K562 (cell line): Measurements from ENCODE around the gene BCAS3. TPM values are rescaled to one million over a fixed set of nuclear protein-coding genes. Genes with fewer than 3 reads are reported as not detected.

Experiments used
- ATAC-seq: fragments of 200-7000 bp; cut with Tn5 transposase; 3 replicates; pipeline ENCODE4 v1.9.1; 2020; ENCODE audit warnings: moderate library complexity
- BruUV-seq: library from RNA; stranded (reverse); fragments of 400-500 nt; replicated peaks from 2 replicates; lab custom pipeline; 2021; lab: Mats Ljungman, UMichigan
- CTCF ChIA-PET: fragments of 300-600 bp; formaldehyde crosslinking; extraction: SDS; loops from one replicate; lab custom pipeline; 2021; ENCODE audit warnings: low intra/inter-chr PET ratio; lab: Yijun Ruan, JAX
- POLR2A ChIA-PET: fragments of 300-600, 350-650 bp; sonication (Branson Sonifier 250); formaldehyde crosslinking; extraction: SDS; loops from one replicate; lab custom pipeline; 2021; ENCODE audit warnings: antibody characterized with exemption, inconsistent platforms; lab: Yijun Ruan, JAX
- DNase-seq, 4 experiments: peaks; one replicate each; pipeline versions ENCODE4 v3.0.0 to v3.0.0-alpha.2; 2011 to 2018; ENCODE audit warnings: low spot score in 3 of 4, mixed read lengths in 3 of 4; ENCODE audit errors: extremely low read depth in 1 of 4
- FAIRE-seq: peaks from 2 replicates; lab custom pipeline; 2011; peaks lifted over from hg19 to GRCh38; lab: Jason Lieb, UNC
- H2AFZ ChIP-seq: 2 replicates; pipeline ENCODE4 v1.6.0; 2011; ENCODE audit warnings: low read depth, low read length, control low read depth, inconsistent platforms
- H3K27ac ChIP-seq: fragments of 200-600 bp; 3 replicates; pipeline ENCODE4 v1.8.0; 2011; ENCODE audit warnings: low read depth, mild to moderate bottlenecking, control low read depth, inconsistent platforms, low read length, moderate library complexity, mixed read lengths; ENCODE audit errors: extremely low read depth
- H3K27me3 ChIP-seq, 2 experiments: fragments of 300-600 bp in 1 of 2; 2 replicates in 1 of 2; 3 replicates in 1 of 2; pipeline versions ENCODE4 v1.6.0 to v1.8.0; 2011; ENCODE audit warnings: inconsistent platforms in 2 of 2, low read length in 2 of 2, mild to moderate bottlenecking in 1 of 2, mixed read lengths in 1 of 2, moderate library complexity in 1 of 2; ENCODE audit not compliant: control insufficient read depth in 2 of 2, insufficient read depth in 2 of 2
- H3K36me3 ChIP-seq: fragments of 300-600 bp; 3 replicates; pipeline ENCODE4 v1.8.0; 2011; ENCODE audit warnings: mild to moderate bottlenecking, low read length, inconsistent platforms; ENCODE audit not compliant: control insufficient read depth, insufficient read depth
- H3K4me1 ChIP-seq, 2 experiments: fragments of 200-600 bp in 1 of 2; replicated peaks in 1 of 2; 2 replicates in 1 of 2; 3 replicates in 1 of 2; pipeline versions ENCODE4 v1.5.1 to v1.8.0; 2011; ENCODE audit warnings: inconsistent platforms in 2 of 2, low read length in 2 of 2, mild to moderate bottlenecking in 1 of 2, mixed read lengths in 1 of 2, moderate library complexity in 1 of 2; ENCODE audit not compliant: control insufficient read depth in 2 of 2, insufficient read depth in 2 of 2
- H3K4me2 ChIP-seq: 2 replicates; pipeline ENCODE4 v1.6.1; 2011; ENCODE audit warnings: low read length, control low read depth, inconsistent platforms, mixed read lengths; ENCODE audit not compliant: insufficient read depth
- H3K4me3 ChIP-seq: fragments of 200-600 bp; sonication (generic), shearing (Covaris generic); 2 replicates; pipeline ENCODE4 v1.5.1; 2016; ENCODE audit warnings: control low read depth, inconsistent platforms
- H3K79me2 ChIP-seq: fragments of 200-600 bp; 3 replicates; pipeline ENCODE4 v1.8.0; 2011; ENCODE audit warnings: low read length, inconsistent platforms; ENCODE audit not compliant: control insufficient read depth, insufficient read depth
- H3K9ac ChIP-seq, 2 experiments: 2 replicates each; pipeline versions ENCODE4 v1.6.0 to v1.6.1; 2011; ENCODE audit warnings: low read depth in 2 of 2, low read length in 2 of 2, control low read depth in 1 of 2, inconsistent platforms in 1 of 2, mild to moderate bottlenecking in 1 of 2, mixed read lengths in 1 of 2; ENCODE audit not compliant: insufficient read depth in 1 of 2
- H3K9me1 ChIP-seq: one replicate; pipeline ENCODE4 v1.6.0; 2011; ENCODE audit warnings: inconsistent platforms, mild to moderate bottlenecking, low read length, moderate library complexity; ENCODE audit not compliant: control insufficient read depth, insufficient read depth
- H3K9me3 ChIP-seq: replicated peaks from 2 replicates; pipeline ENCODE4 v1.5.1; 2011; ENCODE audit warnings: low read depth, low read length, inconsistent platforms; ENCODE audit not compliant: control insufficient read depth, insufficient read depth
- H4K20me1 ChIP-seq: replicated peaks from 2 replicates; pipeline ENCODE4 v1.6.1; 2011; ENCODE audit warnings: low read length, inconsistent platforms, mixed read lengths; ENCODE audit not compliant: control insufficient read depth, insufficient read depth
- C11orf30 ChIP-seq: fragments of 450-650 bp; IDR thresholded peaks from 2 replicates; pipeline ENCODE4 v1.6.1; 2016; ENCODE audit warnings: low read depth, mild to moderate bottlenecking
- CTCF ChIP-seq, 3 experiments: IDR thresholded peaks in 2 of 3; conservative IDR thresholded peaks in 1 of 3; 2 replicates each; pipeline ENCODE4 v1.5.1; 2011 to 2012; ENCODE audit warnings: low read length in 3 of 3, mild to moderate bottlenecking in 3 of 3, control low read depth in 2 of 3, improper control_type of control experiment in 1 of 3, inconsistent platforms in 1 of 3, low read depth in 1 of 3, mixed read lengths in 1 of 3, moderate library complexity in 1 of 3; ENCODE audit not compliant: insufficient read depth in 2 of 3
- NCOR1 ChIP-seq: fragments of 450-650 bp; IDR thresholded peaks from 2 replicates; pipeline ENCODE4 v1.6.1; 2016; ENCODE audit warnings: mild to moderate bottlenecking, moderate library complexity
- NFE2 ChIP-seq: IDR thresholded peaks from 2 replicates; pipeline ENCODE4 v1.6.1; 2014; ENCODE audit warnings: antibody characterized with exemption, low read depth
- ZBTB7A ChIP-seq: IDR thresholded peaks from 2 replicates; pipeline ENCODE4 v1.6.1; 2011; ENCODE audit warnings: low read depth, mild to moderate bottlenecking, low read length, moderate library complexity, borderline replicate concordance; ENCODE audit not compliant: control insufficient read depth
- ZNF121 ChIP-seq: sonication (generic); formaldehyde crosslinking; conservative IDR thresholded peaks from 2 replicates; pipeline ENCODE4 v1.8.0; 2022; ENCODE audit warnings: missing genetic modification reagents
- ZNF274 ChIP-seq: IDR thresholded peaks from 2 replicates; pipeline ENCODE4 v1.6.1; 2011; ENCODE audit warnings: low read depth, mild to moderate bottlenecking, low read length, moderate library complexity, borderline replicate concordance
- WGBS: fragments of 100-300 bp; shearing (Covaris generic); methylation state at CpG from one replicate; pipeline ENCODE4 v1.1.6; 2016; ENCODE audit warnings: low coverage, mixed read lengths; ENCODE audit not compliant: insufficient coverage; ENCODE audit errors: missing lambda C conversion rate; 5-methylcytosine and 5-hydroxymethylcytosine counted together
- in situ Hi-C: fragments of 300-500 bp; cut with MboI; formaldehyde crosslinking; loops from 4 replicates; pipeline ENCODE4 v1.15.0; 2018; ENCODE audit warnings: inconsistent platforms, mixed read lengths
- intact Hi-C: fragments of 100-400 bp; cut with micrococcal nuclease; formaldehyde crosslinking; loops from 2 replicates; pipeline ENCODE4 v1.14.2; 2022
- polyA plus RNA-seq, 8 experiments: library from polyadenylated mRNA; depleted of rRNA in 4 of 8; stranded (reverse) in 5 of 8; unstranded in 3 of 8; fragments of >200 nt; fragmentation: Nextera tagmentation in 2 of 8; fragmentation: Illumina TruSeq in 1 of 8; extraction: Ambion mirVana in 2 of 8; extraction: Trizol in 1 of 8; gene quantifications; 2 replicates each; pipeline versions ENCODE4 v1.2.1 to v1.2.3, GENCODE V29; 2011 to 2014; ENCODE audit warnings: inconsistent platforms in 1 of 8, missing spikeins in 1 of 8
- total RNA-seq, 7 experiments: library from RNA; depleted of rRNA in 6 of 7; stranded (reverse); fragments of >200 nt in 6 of 7; fragmentation: Illumina TruSeq in 2 of 7; extraction: Trizol in 2 of 7; gene quantifications; 2 replicates each; pipeline versions ENCODE4 v1.2.1 to v1.2.3, GENCODE V29; 2011 to 2021; ENCODE audit warnings: low replicate concordance in 1 of 7
- TF ChIP-seq, protein P1 (sequence below): sonication (generic); formaldehyde crosslinking; IDR thresholded peaks from 2 replicates; pipeline ENCODE4 v1.9.0; 2022; ENCODE audit warnings: mild to moderate bottlenecking, missing genetic modification reagents
- TF ChIP-seq, protein P2 (sequence below): fragments of 250-450 bp; sonication (Bioruptor Pico); IDR thresholded peaks from 2 replicates; pipeline ENCODE4 v1.8.0; 2021; ENCODE audit warnings: mild to moderate bottlenecking, moderate library complexity
- TF ChIP-seq, protein P3 (sequence below): IDR thresholded peaks from 2 replicates; pipeline ENCODE4 v1.6.1; 2012; ENCODE audit warnings: low read depth, low read length, improper control_type of control experiment, borderline replicate concordance

Gene BCAS3
- total and polyA plus RNA-seq, 9 of the 15 experiments (the other 6 are each of a cell fraction or from before 2014, with no cell fraction given) = 1.9 to 5.5 (median 3.5) TPM

DNA sequence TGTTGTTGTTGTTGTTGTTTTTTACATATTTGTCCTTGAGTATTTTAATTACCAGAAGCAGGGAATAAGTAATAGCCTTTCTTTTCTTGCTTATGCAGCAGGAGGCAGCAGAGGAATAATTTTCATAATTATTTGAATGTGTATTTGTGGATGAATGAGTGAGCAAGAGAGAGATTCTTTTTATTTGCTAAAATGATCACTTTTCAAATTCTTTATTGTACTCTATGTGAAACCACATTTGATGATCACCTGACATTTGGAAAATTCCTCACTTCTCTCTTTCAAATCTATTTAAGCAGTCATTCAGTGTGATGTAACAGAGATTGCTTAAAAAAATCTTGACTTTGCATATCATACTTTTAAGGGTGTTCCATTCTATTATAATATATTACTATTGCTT lies 223.6 kb downstream of the BCAS3 start:
- no peak overlapping the region for H3K27ac ChIP-seq
- ATAC-seq (no peak), DNase-seq (no peak), FAIRE-seq (no peak)
- no peak overlapping the region for H2AFZ ChIP-seq
- H3K4me2 ChIP-seq = no peak overlapping the region
- H3K4me3 ChIP-seq = no peak overlapping the region
- no peaks in the 10 kb centered on the region for H3K79me2 ChIP-seq
- no peaks in the 10 kb centered on the region for H3K9me3 ChIP-seq
- H3K9me1 ChIP-seq = no peaks in the 10 kb centered on the region
- CTCF ChIA-PET = no interaction called here
- intact Hi-C loops = no loop called here
- no peaks in the 10 kb centered on the region for H3K36me3 ChIP-seq
- H3K4me1 ChIP-seq = no peaks in the 10 kb centered on the region
- TF ChIP-seq, protein P1, sequence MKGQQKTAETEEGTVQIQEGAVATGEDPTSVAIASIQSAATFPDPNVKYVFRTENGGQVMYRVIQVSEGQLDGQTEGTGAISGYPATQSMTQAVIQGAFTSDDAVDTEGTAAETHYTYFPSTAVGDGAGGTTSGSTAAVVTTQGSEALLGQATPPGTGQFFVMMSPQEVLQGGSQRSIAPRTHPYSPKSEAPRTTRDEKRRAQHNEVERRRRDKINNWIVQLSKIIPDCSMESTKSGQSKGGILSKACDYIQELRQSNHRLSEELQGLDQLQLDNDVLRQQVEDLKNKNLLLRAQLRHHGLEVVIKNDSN (CRISPR knock-in tag) = no peak
- TF ChIP-seq CTCF (IDR thresholded peaks at IDR 0.05 in 2 of 3, conservative IDR thresholded peaks at IDR 0.05 in 1 of 3; ENCODE audit: insufficient read depth in 2 of 3, low read depth in 1 of 3, low read length in 3 of 3) = 0 out of 6 replicates have a peak, but pooled peaks of 1 of the 3 experiments have one; percentile 13
- no peaks in the 10 kb centered on the region for H4K20me1 ChIP-seq
- in situ Hi-C loops = no loop called here
- POLR2A ChIA-PET = no interaction called here
- H3K9ac ChIP-seq = no peak overlapping the region
- BruUV-seq = no TSS peak
- no peaks in the 10 kb centered on the region for H3K27me3 ChIP-seq

DNA sequence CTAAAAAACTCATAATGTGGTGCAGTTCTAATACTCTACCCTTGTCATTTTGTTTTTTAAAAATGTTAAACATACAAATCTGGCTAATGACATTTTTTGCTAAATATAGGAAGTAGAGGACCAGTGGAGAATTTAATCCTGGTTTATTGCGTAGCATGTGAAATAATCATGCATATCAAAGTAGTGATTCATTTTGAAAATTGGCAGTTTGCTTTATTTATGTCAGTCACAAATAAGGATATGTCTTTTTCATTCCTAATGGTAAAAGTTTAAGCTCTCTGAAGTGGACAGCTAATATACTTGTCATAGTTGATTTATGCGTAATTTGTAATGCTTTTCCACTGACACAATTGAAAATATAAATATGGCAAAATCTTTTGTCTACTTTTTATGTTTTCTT lies 224.2 kb downstream of the BCAS3 start:
- FAIRE-seq (no peak), ATAC-seq (no peak), DNase-seq (no peak)
- no peaks in the 10 kb centered on the region for H3K9me3 ChIP-seq
- no TSS peak for BruUV-seq
- no peaks in the 10 kb centered on the region for H4K20me1 ChIP-seq
- H3K4me3 ChIP-seq = no peak overlapping the region
- H2AFZ ChIP-seq = no peak overlapping the region
- no peaks in the 10 kb centered on the region for H3K4me1 ChIP-seq
- no peaks in the 10 kb centered on the region for H3K36me3 ChIP-seq
- WGBS = 0% methylated on average over 2 of the region's 2 CpGs
- ChIA-PET POLR2A (no interaction called here), CTCF (no interaction called here)
- H3K27ac ChIP-seq = no peak overlapping the region
- H3K4me2 ChIP-seq = no peak overlapping the region
- H3K9ac ChIP-seq = no peak overlapping the region
- in situ Hi-C loops (no loop called here), intact Hi-C loops (no loop called here)
- no peaks in the 10 kb centered on the region for H3K27me3 ChIP-seq
- no peaks in the 10 kb centered on the region for H3K79me2 ChIP-seq
- H3K9me1 ChIP-seq = no peaks in the 10 kb centered on the region
- no peak for TF ChIP-seq ZBTB7A
- TF ChIP-seq ZNF121 (CRISPR knock-in tag) = no peak
- TF ChIP-seq C11orf30 = no peak
- no peak for TF ChIP-seq ZNF274
- TF ChIP-seq NFE2 = no peak
- TF ChIP-seq, protein P2, sequence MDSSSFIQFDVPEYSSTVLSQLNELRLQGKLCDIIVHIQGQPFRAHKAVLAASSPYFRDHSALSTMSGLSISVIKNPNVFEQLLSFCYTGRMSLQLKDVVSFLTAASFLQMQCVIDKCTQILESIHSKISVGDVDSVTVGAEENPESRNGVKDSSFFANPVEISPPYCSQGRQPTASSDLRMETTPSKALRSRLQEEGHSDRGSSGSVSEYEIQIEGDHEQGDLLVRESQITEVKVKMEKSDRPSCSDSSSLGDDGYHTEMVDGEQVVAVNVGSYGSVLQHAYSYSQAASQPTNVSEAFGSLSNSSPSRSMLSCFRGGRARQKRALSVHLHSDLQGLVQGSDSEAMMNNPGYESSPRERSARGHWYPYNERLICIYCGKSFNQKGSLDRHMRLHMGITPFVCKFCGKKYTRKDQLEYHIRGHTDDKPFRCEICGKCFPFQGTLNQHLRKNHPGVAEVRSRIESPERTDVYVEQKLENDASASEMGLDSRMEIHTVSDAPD (CRISPR knock-in tag) = no peak
- TF ChIP-seq, protein P3, sequence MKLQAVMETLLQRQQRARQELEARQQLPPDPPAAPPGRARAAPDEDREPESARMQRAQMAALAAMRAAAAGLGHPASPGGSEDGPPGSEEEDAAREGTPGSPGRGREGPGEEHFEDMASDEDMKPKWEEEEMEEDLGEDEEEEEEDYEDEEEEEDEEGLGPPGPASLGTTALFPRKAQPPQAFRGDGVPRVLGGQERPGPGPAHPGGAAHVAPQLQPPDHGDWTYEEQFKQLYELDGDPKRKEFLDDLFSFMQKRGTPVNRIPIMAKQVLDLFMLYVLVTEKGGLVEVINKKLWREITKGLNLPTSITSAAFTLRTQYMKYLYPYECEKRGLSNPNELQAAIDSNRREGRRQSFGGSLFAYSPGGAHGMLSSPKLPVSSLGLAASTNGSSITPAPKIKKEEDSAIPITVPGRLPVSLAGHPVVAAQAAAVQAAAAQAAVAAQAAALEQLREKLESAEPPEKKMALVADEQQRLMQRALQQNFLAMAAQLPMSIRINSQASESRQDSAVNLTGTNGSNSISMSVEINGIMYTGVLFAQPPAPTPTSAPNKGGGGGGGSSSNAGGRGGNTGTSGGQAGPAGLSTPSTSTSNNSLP = no peak
- TF ChIP-seq NCOR1 = no peak
